Activated T-cell treated with anti-CD3 and anti-CD28 coated beads for 1 hour (primary cell): ENCODE data around the gene CRB1.

Experiments
- DNase-seq: peaks from one replicate; pipeline ENCODE4 v3.0.0-alpha.2; 2020; ENCODE audit warnings: low read depth

Gene CRB1

DNA sequence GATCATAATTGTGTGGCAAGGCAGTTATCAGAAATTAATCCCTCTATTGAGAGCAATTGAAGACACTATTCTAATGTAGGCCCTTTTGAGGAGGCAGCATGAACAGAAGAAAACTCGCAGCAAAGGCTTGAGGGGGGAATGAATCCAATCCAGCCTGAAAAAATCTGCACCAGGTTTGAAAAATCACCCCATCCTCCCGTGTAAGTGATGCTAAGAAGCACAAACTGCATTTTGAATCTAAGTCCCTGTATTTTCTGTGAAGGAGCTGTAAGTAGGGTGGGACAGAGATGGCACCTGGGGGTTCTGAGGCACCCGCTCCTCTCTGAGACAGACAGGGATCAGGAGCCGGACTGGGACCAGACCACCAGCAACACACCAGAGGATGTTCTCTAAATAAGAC is at the start of gene CRB1:
Gene CRB1 (plus strand): TSS at position 241 of the 400 bp plus-strand sequence. CDS start 161 bp downstream, outside the sequence.
- no peak for DNase-seq

DNA sequence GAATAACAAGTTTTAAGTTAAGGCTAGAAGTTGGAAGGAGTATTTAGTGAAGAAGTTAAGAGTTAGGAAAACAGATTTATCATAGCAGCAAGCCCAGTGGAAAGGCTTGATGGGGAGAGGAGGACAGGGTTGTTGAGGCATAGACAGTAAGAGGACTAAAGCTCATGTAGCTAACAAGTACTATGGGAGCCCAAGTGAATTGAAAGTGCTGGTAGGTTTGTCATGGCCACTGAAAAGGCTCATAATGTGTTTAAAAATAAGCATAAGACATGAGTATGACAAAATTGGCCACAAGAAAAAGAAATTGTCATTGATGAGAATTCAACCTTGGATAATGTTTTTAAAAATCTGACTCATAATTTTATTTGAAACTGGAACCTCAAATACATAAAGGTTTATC is 49.2 kb upstream of the CRB1 start:
- no peak for DNase-seq

DNA sequence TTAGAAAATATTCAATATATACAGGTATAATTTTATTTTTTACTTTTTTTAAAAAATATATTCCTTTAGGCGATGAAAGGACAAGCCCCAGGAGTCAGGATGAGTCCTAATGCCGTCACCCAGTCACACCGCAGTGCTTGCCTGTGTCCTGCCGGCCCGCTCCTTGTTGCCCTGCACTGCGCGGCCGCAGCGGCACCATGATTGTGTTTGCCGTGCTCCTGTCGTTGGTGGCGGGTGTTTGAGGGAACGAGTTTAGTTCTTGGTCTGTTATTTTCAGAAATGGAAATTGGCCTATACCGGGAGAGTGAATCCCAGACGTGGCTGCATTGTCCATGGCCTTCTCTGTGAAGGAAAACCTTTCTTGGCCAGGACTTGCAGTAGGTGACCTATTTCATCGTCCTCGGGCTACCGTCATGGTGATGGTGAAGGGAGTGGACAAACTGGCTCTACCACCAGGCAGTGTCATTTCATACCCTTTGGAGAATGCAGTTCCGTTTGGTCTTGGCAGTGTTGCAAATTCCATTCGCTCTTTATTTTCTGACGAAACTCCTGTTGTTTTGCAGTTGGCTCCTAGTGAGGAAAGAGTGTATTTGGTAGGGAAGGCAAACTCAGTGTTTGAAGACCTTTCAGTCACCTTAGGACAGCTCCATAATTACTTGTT is 45.9 kb upstream of the CRB1 start:
- DNase-seq: no peak

DNA sequence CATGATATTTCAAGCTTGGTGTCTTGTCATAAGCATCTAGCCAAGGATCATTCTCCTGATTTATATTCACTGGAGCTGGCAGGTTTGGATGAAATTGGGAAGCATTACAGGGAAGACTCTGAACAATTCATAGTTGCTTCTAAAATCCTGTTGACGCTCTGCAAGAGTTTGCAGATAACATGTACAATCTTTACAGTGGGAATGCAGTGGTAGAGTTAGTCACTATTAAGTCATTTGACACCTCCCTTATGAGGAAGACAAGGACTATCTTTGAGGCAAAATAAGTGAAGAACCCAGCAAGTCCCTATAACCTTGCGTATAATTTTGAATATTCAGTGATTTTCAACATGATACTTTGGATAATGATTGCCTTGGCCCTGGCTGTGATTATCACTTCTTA is 45.3 kb upstream of the CRB1 start:
- no peak for DNase-seq

DNA sequence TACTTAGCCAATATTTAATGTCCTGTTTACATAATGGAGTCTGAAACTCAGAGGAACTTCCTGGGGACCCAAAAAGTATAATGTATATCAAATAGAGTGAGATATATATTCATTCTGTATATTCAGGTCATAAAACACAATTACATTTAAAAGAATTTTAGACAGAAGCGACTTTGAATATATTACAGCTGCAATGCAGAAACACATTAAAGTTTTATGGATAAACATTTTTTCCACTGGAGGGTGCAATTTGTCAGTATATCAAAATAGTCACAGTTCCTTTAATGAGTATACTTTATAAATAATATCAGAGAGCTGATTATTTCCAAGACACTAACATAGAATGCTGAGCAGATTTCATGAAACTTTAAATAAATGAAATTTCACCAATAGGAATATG is 43.9 kb upstream of the CRB1 start:
- no peak for DNase-seq

DNA sequence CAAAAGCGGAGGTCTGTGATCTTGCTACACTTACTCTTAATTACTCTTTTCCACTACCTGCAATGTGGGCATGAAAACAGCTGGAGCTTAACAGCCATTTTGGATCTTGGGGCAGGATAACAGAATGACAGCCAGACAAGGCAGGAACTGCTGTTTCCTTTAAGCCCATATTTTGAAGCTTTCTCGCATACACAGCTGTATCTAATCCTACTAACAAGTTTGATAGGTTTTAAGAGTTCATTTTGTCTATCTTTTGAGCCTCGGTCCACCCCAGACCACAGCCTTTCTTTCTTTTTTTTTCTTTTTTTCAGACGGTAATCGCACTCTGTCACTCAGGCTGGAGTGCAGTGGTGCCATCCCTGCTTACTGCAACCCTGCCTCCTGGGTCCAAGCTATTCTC is 42.4 kb upstream of the CRB1 start:
- no peak for DNase-seq

DNA sequence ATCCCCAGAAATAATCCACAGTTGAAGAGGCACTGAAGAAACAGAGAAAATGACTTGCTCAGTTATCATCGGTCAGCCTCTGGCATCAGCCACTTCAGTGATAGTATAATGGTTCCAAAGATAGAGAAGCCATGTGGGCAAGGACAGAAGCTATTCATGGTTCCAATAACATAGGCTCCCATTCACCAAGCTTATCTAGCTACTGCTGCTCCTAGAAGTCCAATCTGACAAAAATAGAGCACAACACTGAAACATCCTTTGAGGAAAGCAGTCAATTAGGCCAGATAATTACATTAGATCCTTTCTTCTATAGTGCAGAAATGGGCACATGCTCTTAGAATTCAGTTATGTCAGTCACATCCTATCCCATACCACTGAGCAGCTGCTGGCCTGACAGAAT is 33.5 kb upstream of the CRB1 start:
- DNase-seq: no peak

DNA sequence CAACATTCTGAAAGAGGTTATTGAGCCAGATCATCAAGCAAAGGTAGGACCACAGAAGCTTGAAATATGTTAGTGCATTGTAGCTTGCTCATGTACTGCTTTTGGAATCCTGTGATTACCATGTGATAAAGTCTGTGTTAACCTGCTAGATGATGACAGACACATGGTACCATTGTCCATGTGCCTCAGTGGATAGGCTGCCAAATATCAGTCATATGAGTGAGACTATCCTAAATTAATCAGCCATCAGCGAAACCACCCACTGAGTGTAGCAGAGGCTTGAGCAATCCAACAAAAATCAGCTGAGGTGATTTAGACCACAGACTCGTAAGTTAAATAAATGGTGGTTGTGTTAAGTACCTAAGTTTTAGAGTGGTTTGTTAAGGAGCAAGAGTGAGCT is 32.7 kb upstream of the CRB1 start:
- DNase-seq: no peak

DNA sequence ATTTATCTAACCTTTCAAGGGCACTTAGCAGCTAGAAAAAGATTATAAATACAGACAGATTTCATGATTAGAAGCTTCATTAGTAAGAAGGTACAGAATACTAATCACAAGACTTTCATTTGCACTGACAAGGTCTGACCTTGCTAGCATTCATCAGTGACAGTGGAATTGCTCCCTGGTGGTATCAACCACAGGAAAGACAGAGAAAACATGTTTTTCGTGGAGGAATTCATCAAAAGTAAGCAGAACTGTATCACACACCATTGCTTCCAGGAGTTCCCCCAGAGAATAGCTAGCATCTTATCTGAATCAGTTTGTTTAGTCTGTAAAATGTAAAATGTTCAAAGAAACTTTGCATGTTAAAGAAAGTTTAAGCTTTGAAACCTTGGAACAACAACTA is 20.6 kb upstream of the CRB1 start:
- DNase-seq: no peak

DNA sequence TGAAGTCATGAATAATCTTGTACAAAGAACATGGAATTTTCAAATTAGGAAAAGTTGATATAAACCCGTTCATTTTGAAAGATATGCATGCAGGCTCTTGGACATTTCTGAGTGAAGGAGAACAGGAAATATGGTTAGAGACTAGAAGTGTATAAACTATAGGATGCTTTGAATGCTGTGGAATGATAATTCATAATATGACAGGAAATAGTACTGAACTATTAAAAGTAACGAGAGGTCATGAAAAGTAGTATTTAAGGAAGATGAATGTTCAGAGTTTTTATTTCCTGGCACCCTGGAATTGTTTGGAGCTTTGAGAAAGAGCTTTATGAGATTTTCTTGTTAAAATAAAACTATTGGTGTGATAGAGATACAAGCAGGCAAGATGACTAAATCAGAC is 18.7 kb upstream of the CRB1 start:
- no peak for DNase-seq

DNA sequence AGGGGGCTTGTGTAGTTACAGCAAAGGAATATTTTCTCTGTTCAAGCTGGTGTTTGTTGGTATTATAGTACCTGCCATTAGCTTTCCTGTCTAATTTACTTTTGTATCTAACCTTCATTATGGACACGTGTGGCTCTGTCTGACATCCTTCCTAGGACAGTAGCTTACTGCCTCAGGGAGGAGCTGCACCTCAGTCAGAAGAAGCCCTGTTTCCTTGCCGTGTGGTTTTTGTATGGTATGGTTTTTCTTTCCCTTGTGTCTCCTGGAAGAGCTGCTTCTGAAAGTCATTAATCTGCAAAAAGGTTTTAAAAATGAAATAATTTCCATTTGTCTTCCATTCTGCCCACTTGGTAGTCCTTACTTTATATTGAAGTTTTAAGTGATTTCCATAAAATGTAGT is 17.4 kb upstream of the CRB1 start:
- no peak for DNase-seq

DNA sequence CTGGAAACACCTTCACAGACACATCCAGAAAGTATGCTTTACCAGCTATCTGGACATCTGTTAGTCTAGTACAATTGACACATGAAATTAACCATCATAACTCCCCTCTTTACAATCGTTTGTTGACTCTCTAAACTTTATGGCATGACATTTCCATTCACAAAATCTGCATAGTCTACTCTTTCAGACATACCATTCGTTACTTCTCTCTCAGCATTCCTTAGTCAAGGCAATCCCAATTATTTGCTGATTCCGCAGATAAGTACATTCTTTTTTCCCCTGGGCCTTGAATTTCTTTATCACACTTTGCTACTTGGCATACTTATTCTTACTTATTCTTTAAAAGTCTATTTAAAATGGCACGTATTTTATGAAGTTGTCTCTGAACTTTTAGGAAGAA is 15.1 kb upstream of the CRB1 start:
- DNase-seq: no peak

DNA sequence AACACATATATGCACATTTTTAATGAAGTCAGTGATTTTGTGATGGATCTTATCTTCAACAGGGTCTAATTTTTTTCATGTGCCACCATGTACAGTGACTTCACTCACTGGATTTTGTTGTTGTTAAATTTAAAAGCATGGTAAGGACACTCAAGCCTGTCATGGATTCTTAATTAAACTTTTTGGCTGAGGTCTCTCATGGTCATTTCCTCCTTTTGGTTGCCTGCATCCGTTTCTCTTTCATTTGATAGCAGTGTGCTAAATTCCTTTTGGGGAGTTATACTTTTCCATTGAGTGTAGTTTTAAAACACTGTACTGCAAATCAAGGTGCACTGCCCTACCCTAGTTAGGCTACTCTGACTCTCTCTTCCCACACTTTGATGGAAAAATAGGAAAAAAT is 13.2 kb upstream of the CRB1 start:
- DNase-seq: no peak

DNA sequence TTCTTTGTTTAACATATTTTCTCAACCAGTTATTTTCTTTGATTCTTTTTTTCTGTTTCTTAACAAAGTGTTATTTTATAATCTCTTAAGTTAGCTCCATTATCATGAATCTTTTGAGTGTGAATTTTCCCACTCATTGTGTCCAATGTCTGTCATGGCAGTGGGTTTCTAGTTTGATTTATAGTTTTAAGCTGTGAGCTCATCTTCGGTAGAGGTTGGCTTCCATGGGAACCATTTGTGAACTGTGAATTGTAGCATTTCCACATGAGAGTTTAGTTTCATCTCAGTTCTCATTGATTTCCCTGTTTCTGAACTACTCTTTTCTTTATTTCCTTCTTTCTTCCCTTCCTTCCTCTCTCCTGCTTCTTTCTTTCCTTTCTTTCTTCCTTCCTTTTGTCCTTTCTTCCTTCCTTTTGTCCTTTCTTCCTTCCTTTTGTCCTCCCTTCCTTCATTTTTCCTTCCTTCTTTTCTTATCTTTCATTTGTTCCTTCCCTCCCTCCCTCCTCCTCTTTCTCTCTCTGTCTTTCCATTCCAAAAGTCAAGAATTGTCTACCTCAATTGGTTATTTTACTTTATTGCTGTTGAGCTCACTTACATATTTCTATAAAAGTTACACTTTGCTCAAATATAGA is 3.0 kb upstream of the CRB1 start:
- no peak for DNase-seq

DNA sequence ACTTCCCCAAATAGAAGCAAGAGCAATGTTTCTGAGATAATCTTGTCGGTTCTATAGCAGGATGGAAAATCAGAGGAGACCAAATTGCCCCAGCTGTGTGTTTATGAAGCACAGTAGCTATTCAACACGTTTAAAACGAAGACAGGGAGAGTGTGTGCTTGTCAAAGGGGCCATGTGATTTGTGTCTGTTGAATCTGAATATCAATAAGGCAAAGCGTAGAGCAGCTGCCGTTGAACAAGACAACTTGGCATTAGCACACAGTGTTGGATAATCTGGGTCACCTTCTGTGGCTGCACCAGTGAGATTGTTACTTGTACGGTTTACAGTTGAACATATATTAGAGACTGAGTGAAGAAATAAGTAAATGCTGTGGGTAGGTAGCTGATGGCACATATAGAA is 1.0 kb downstream of the CRB1 start:
- DNase-seq: no peak

DNA sequence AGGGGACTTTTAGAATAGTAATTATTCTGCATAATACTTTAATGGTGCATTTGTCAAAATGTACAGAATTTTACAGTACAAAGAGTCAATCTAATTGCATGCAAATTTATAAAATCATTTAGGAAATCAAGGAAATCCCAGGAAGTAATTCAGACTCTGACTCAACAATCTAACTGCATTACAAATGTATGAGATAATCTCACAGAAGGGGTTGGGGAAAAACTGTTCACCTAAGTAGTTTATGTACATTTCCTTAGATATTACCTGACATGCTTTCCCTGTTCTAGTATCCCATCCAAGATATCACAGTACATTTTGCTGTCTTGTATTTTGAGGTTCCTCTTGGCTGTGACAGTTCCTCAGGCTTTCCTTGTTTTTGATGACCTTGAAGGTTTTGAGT is 4.7 kb downstream of the CRB1 start:
- DNase-seq: no peak

DNA sequence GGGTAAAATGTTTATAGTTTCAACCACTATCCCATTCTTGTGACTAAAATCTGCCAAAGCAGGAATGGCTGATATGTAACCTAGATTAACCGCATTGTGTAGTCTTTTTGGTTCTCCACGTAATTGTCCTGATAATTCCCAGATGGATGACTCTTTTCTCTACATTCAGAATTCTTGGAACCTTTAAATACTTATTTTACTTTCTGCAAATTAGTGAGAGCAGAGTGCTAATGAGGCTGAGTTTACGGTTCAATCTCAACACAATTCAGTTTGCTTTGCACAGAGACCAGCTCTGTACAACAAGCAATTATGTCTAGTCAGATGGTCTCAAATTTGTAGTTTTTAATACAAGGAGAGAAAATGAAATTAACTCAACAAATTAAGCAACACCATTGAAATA is 9.1 kb downstream of the CRB1 start:
- DNase-seq: no peak

DNA sequence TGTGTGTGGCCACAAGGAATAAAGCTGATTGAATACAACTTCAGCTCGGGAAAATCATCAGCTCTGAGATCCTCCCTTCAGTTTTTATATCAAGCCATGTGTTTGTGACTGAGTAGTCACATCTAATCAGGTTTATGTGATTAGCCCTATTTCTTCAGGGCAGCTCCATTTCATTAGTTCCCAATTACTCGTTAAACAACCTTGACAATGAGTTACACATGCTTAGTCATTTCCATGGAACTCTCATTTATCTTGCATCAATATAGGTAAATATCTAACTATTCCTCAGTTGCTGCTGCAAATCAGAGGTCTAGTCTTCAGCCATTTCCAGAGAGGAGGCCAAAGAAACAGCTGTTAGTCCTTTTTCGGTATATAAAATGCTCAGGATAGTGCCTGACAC is 16.3 kb downstream of the CRB1 start:
- no peak for DNase-seq

DNA sequence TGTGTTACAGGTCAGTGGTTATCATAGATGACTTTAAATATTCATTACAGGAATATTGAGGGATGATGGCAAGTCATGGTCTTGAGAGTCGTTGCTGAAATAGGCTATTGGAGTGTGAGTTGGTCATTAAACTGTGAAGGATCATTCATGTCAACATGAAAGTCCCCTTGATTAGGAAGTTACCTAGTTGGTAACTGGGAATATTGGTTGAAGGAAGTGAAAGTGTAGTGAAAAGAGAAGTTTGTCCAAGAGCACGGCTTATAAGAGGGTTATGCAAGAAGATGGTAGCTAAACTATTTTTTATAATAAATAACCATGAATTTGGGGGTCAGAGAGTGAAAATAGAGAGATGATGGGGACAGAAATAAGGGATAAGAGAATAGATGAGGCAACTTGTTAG is 16.9 kb downstream of the CRB1 start:
- DNase-seq: no peak

DNA sequence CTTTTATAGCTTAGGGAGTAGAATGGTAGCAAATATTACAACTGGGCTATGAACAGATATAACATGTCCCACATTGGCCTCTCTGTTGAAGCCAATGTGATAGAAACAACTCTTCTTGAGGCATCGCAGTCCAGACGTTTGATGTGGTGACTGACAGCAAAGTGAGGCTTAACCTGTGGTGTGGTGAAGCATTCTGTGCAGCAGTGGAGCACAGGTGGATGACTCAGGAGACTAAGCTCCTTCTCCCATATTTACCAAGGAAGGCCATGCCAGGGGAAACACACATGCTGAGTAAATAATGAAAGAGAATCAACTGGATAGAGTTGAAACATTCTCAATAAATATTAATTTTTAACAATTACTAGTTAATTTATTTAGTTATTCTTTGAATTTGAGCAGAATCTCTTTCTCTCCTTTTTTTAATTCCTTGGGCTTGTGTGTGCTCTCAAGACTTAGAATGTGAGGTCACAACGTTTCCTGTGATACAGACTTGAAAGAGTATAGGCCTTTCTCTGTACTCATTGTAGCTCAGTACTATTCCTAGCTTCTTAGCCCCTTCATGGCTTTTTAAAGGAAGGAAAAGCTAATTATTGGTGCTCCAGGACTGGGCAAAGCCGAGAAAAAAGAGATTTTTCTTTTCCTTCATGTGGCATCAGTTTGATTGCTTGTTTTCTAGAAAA is 17.6 kb downstream of the CRB1 start:
- DNase-seq: no peak

DNA sequence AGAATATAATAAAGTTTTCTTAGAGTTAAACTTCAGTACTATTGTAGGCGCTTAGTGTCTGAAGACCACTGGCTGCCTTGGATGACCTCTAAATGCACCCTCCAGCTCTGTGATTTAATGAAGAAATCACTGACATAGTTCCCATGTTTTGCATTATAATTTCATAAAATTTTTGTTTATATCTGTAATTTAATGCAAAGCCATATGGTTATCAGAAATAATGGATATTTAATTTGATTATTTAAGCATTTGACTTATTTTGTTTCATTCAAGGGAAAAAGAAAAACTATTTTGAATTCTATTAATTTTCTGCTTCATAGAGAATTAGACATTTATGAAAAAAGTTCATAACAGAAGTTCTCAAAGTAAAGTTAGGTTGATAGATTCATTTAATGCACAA is 18.6 kb downstream of the CRB1 start:
- no peak for DNase-seq

DNA sequence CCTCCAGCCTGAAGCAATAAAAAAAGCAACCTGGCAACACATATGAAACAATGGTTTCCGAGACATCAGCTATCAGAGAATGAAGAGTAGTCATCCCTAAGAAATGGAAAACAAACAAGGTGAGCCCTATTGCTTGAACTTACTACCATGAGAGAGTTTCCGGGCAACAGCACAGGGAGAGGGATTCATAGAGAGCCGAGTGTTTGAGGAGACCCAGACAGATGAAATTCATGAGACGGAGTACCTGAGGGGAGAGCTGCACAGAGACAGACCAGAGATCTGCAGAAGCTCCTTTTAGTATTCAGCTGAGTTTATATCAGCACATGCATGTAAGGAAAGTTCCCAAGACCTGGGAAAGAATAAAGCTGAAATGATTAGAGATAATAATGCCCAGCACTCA is 19.8 kb downstream of the CRB1 start:
- no peak for DNase-seq

DNA sequence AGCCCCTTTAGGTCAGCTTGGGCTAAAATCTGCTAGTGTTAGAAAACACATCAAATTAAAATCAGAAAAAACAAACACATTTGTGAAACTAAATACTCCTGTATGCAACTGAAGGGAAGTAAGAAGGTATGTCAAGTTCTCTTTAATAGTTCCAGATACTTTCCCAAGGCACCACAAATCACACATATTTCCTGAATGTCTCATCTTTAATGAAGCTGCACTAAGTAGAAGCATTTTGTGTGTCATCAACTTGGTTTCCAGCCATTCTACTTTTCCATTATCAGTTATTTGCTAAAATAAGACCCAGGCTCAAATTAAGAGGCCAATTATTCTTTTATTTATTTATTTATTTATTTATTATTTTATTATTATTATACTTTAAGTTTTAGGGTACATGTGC is 34.7 kb downstream of the CRB1 start:
- DNase-seq: no peak

DNA sequence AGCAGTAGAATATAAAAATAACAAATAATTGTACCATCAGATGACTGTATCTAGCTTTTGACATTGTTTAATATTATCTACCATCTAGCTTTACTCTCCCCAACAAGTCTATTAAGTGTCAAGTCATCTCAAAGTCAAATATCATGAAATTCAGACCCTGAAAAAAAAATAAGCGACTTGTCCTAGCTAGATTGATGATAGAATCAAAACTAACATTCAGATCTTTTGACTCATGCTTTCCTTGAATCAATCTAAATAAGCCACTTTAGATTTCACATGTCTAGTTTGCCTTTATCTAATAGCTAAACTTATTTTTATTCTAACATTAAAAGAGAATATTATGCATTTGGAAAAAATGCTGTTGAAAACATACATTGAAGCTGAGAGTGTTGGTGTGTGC is 35.4 kb downstream of the CRB1 start:
- no peak for DNase-seq
